Measurements from ENCODE around the gene SYNM. TPM values are rescaled to one million over a fixed set of nuclear protein-coding genes. Genes with fewer than 3 reads are reported as not detected.

SYNM gene
- total RNA-seq, 1 experiment from 2014 or later = 6.1 TPM

DNA sequence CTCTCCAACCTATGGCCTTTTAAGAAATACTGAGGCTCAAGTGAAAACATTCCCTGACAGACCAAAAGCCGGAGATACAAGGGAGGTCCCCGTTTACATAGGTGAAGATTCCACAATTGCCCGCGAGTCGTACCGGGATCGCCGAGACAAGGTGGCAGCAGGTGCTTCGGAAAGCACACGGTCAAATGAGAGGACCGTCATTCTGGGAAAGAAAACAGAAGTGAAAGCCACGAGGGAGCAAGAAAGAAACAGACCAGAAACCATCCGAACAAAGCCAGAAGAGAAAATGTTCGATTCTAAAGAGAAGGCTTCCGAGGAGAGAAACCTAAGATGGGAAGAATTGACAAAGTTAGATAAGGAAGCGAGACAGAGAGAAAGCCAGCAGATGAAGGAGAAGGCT is 24.8 kb downstream of the SYNM start:
- DNase-seq = no peak
- Mint-ChIP-seq H3K27ac (ENCODE audit: unreplicated experiment) (no peak overlapping the region), H3K9me3 (ENCODE audit: unreplicated experiment) (peaks cover 10% of the 10 kb centered on the region), H3K36me3 (ENCODE audit: insufficient read depth, unreplicated experiment) (peaks cover 8% of the 10 kb centered on the region), H3K4me3 (ENCODE audit: unreplicated experiment) (no peak overlapping the region), H3K4me1 (ENCODE audit: low read depth, unreplicated experiment) (peaks cover 22% of the 10 kb centered on the region), H3K27me3 (ENCODE audit: insufficient read depth, unreplicated experiment) (no peaks in the 10 kb centered on the region)
- TF ChIP-seq, protein P1, sequence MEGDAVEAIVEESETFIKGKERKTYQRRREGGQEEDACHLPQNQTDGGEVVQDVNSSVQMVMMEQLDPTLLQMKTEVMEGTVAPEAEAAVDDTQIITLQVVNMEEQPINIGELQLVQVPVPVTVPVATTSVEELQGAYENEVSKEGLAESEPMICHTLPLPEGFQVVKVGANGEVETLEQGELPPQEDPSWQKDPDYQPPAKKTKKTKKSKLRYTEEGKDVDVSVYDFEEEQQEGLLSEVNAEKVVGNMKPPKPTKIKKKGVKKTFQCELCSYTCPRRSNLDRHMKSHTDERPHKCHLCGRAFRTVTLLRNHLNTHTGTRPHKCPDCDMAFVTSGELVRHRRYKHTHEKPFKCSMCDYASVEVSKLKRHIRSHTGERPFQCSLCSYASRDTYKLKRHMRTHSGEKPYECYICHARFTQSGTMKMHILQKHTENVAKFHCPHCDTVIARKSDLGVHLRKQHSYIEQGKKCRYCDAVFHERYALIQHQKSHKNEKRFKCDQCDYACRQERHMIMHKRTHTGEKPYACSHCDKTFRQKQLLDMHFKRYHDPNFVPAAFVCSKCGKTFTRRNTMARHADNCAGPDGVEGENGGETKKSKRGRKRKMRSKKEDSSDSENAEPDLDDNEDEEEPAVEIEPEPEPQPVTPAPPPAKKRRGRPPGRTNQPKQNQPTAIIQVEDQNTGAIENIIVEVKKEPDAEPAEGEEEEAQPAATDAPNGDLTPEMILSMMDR (IDR thresholded peaks at IDR 0.05; ENCODE audit: insufficient read depth in 1 of 2, low read depth in 1 of 2, low read length in 1 of 2, severe bottlenecking in 1 of 2, unreplicated experiment in 1 of 2) = no peak
- no peak overlapping the region for H3K4me3 ChIP-seq (ENCODE audit: low read depth, low read length)
- intact Hi-C loops (cut with micrococcal nuclease; ENCODE audit: unreplicated experiment) = no loop called here
- no peaks in the 10 kb centered on the region for H3K27me3 ChIP-seq (replicated peaks; ENCODE audit: control insufficient read depth, insufficient read depth, low read length)
- H3K9me3 ChIP-seq = no peaks in the 10 kb centered on the region
- H3K4me1 ChIP-seq = peaks cover 17% of the 10 kb centered on the region
- no TSS peak for BruUV-seq (replicated peaks)
- ChIA-PET POLR2A (no interaction called here), CTCF (no interaction called here)
- no peaks in the 10 kb centered on the region; the same call in 1 of the 2 replicates for H3K36me3 ChIP-seq (ENCODE audit: control insufficient read depth, insufficient read depth, low read length)

DNA sequence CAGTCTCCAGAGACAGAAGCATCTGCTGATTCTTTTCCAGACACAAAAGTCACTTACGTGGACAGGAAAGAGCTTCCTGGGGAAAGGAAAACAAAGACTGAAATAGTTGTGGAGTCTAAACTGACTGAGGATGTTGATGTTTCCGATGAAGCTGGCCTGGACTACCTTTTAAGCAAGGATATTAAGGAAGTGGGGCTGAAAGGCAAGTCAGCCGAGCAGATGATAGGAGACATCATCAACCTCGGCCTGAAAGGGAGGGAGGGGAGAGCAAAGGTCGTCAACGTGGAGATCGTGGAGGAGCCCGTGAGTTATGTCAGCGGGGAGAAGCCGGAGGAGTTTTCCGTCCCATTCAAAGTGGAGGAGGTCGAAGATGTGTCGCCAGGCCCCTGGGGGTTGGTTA is 25.4 kb downstream of the SYNM start:
- Mint-ChIP-seq H3K27me3 (ENCODE audit: insufficient read depth, unreplicated experiment) (no peaks in the 10 kb centered on the region), H3K27ac (ENCODE audit: unreplicated experiment) (no peak overlapping the region), H3K36me3 (ENCODE audit: insufficient read depth, unreplicated experiment) (peaks cover 8% of the 10 kb centered on the region), H3K9me3 (ENCODE audit: unreplicated experiment) (peaks cover 10% of the 10 kb centered on the region), H3K4me3 (ENCODE audit: unreplicated experiment) (no peak overlapping the region), H3K4me1 (ENCODE audit: low read depth, unreplicated experiment) (peaks cover 22% of the 10 kb centered on the region)
- Histone ChIP-seq H3K4me3 (ENCODE audit: low read depth, low read length) (no peak overlapping the region), H3K36me3 (ENCODE audit: control insufficient read depth, insufficient read depth, low read length) (no peaks in the 10 kb centered on the region; the same call in 1 of the 2 replicates), H3K9me3 (no peaks in the 10 kb centered on the region), H3K27me3 (replicated peaks; ENCODE audit: control insufficient read depth, insufficient read depth, low read length) (no peaks in the 10 kb centered on the region), H3K4me1 (peaks cover 17% of the 10 kb centered on the region)
- POLR2A ChIA-PET = no interaction called here
- BruUV-seq (replicated peaks) = no TSS peak
- DNase-seq = no peak
- TF ChIP-seq, protein P1 (IDR thresholded peaks at IDR 0.05; ENCODE audit: insufficient read depth in 1 of 2, low read depth in 1 of 2, low read length in 1 of 2, severe bottlenecking in 1 of 2, unreplicated experiment in 1 of 2) = no peak
- CTCF ChIA-PET = no interaction called here
- intact Hi-C loops (cut with micrococcal nuclease; ENCODE audit: unreplicated experiment) = no loop called here

DNA sequence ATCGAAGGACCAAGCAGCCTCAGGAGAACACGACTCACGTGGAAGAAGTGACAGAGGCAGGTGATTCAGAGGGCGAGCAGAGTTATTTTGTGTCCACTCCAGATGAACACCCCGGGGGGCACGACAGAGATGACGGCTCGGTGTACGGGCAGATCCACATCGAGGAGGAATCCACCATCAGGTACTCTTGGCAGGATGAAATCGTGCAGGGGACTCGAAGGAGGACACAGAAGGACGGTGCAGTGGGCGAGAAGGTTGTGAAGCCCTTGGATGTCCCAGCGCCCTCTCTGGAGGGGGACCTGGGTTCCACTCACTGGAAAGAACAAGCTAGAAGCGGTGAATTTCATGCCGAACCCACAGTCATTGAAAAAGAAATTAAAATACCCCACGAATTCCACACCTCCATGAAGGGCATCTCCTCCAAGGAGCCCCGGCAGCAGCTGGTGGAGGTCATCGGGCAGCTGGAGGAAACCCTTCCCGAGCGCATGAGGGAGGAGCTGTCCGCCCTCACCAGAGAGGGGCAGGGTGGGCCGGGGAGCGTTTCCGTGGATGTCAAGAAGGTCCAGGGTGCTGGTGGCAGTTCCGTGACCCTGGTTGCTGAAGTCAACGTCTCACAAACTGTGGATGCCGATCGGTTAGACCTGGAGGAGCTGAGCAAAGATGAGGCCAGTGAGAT is 26.0 kb downstream of the SYNM start:
- no TSS peak for BruUV-seq (replicated peaks)
- CTCF ChIA-PET = no interaction called here
- H3K36me3 Mint-ChIP-seq (ENCODE audit: insufficient read depth, unreplicated experiment) = peaks cover 8% of the 10 kb centered on the region
- Histone ChIP-seq H3K4me1 (peaks cover 17% of the 10 kb centered on the region), H3K9me3 (no peaks in the 10 kb centered on the region), H3K36me3 (ENCODE audit: control insufficient read depth, insufficient read depth, low read length) (no peaks in the 10 kb centered on the region; the same call in 1 of the 2 replicates), H3K27me3 (replicated peaks; ENCODE audit: control insufficient read depth, insufficient read depth, low read length) (no peaks in the 10 kb centered on the region), H3K4me3 (ENCODE audit: low read depth, low read length) (no peak overlapping the region)
- no peak for DNase-seq
- peaks cover 10% of the 10 kb centered on the region for H3K9me3 Mint-ChIP-seq (ENCODE audit: unreplicated experiment)
- intact Hi-C loops (cut with micrococcal nuclease; ENCODE audit: unreplicated experiment) = no loop called here
- no peaks in the 10 kb centered on the region for H3K27me3 Mint-ChIP-seq (ENCODE audit: insufficient read depth, unreplicated experiment)
- no peak overlapping the region for H3K4me3 Mint-ChIP-seq (ENCODE audit: unreplicated experiment)
- H3K4me1 Mint-ChIP-seq (ENCODE audit: low read depth, unreplicated experiment) = peaks cover 22% of the 10 kb centered on the region
- POLR2A ChIA-PET = no interaction called here
- TF ChIP-seq, protein P1 (IDR thresholded peaks at IDR 0.05; ENCODE audit: insufficient read depth in 1 of 2, low read depth in 1 of 2, low read length in 1 of 2, severe bottlenecking in 1 of 2, unreplicated experiment in 1 of 2) = no peak
- H3K27ac Mint-ChIP-seq (ENCODE audit: unreplicated experiment) = no peak overlapping the region

Data from Caco-2 (cell line).